ENCODE data around the gene PECR.

- no peak for TF ChIP-seq EZH2 (IDR thresholded peaks at IDR 0.05; ENCODE audit: insufficient read depth, poor library complexity, severe bottlenecking)
- no peak for TF ChIP-seq EZH2phosphoT487 (IDR thresholded peaks at IDR 0.05; ENCODE audit: insufficient read depth, low read depth)
Observed at GRCh38 chr2:216113572-216113971, 32.0 kb upstream of the PECR start.
